Stimulated activated naive CD8-positive, alpha-beta T cell treated with anti-CD3 and anti-CD28 coated beads, Interleukin-15, amount 100 ng/mL, for 72 hours (primary cell): ENCODE results near the gene SART3.
"Not testable (repeated sequence)": the region's sequence is repeated elsewhere in the genome, so short reads cannot be mapped to it uniquely, and the experiment has no call there.

ENCODE experiments used
- ATAC-seq: fragments of 150-1000 bp; cut with Tn5 transposase; 2 replicates; pipeline ENCODE4 v1.10.0; 2021; ENCODE audit warnings: mild to moderate bottlenecking, moderate library complexity
- DNase-seq, 2 donors: peaks; one replicate each; pipeline ENCODE4 v3.0.0; 2021 to 2022
- H3K27ac Mint-ChIP-seq, 2 donors: one replicate each; pipeline ENCODE4 v1.8.0; 2022; ENCODE audit warnings: mild to moderate bottlenecking in 2 of 2, mixed read lengths in 2 of 2, moderate library complexity in 2 of 2
- H3K27me3 Mint-ChIP-seq: one replicate; pipeline ENCODE4 v1.8.0; 2022; ENCODE audit warnings: mixed read lengths
- H3K4me1 Mint-ChIP-seq: one replicate; pipeline ENCODE4 v1.8.0; 2022; ENCODE audit warnings: mild to moderate bottlenecking, mixed read lengths
- H3K4me3 Mint-ChIP-seq, 2 donors: one replicate each; pipeline ENCODE4 v1.8.0; 2022; ENCODE audit warnings: mild to moderate bottlenecking in 2 of 2, mixed read lengths in 2 of 2, moderate library complexity in 1 of 2
- H3K9me3 Mint-ChIP-seq, 2 donors: one replicate each; pipeline ENCODE4 v1.8.0; 2022; ENCODE audit warnings: mixed read lengths in 2 of 2

SART3 gene

GRCh38 chr12:108575199-108575912, 14.4 kb upstream of the SART3 start:
- H3K4me1 Mint-ChIP-seq: peaks cover 72% of the 10 kb centered on the region
- H3K9me3 Mint-ChIP-seq: peaks cover 0 to 14% of the 10 kb centered on the region in 2 donors
- DNase-seq (no peak), ATAC-seq (no peak)
- no peak overlapping the region for H3K27ac Mint-ChIP-seq
- no peaks in the 10 kb centered on the region for H3K27me3 Mint-ChIP-seq
- H3K4me3 Mint-ChIP-seq: peak overlapping the region in 1 of 2 donors; percentile 29

GRCh38 chr12:108574276-108574675, 13.3 kb upstream of the SART3 start:
- not testable (repeated sequence) for H3K4me3 Mint-ChIP-seq, DNase-seq, H3K27me3 Mint-ChIP-seq, ATAC-seq
- Mint-ChIP-seq H3K27ac (peak overlapping the region in 1 of 2 donors; percentile 41), H3K4me1 (peaks cover 83% of the 10 kb centered on the region), H3K9me3 (peaks cover 0 to 13% of the 10 kb centered on the region in 2 donors)

GRCh38 chr12:108573317-108573716, 12.3 kb upstream of the SART3 start:
- H3K4me3 Mint-ChIP-seq: no peak overlapping the region
- DNase-seq (peak in 1 of 2 donors; percentile 55), ATAC-seq (peak; percentile 77)
- no peak overlapping the region for H3K27ac Mint-ChIP-seq
- H3K9me3 Mint-ChIP-seq: peaks cover 0 to 4% of the 10 kb centered on the region in 2 donors
- H3K27me3 Mint-ChIP-seq: no peaks in the 10 kb centered on the region
- H3K4me1 Mint-ChIP-seq: peaks cover 92% of the 10 kb centered on the region

- Mint-ChIP-seq H3K4me3 (no peak overlapping the region), H3K27ac (no peak overlapping the region), H3K27me3 (no peaks in the 10 kb centered on the region), H3K9me3 (no peaks in the 10 kb centered on the region), H3K4me1 (peaks cover 98% of the 10 kb centered on the region)
- ATAC-seq (no peak), DNase-seq (peak in 1 of 2 donors; percentile 8)
Observed at GRCh38 chr12:108572166-108572790, 11.3 kb upstream of the SART3 start.

- Mint-ChIP-seq H3K4me1 (peaks cover 98% of the 10 kb centered on the region), H3K27me3 (no peaks in the 10 kb centered on the region), H3K9me3 (no peaks in the 10 kb centered on the region), H3K4me3 (no peak overlapping the region), H3K27ac (no peak overlapping the region)
- no peak for DNase-seq
- no peak for ATAC-seq
Observed at GRCh38 chr12:108571609-108572165, 10.7 kb upstream of the SART3 start.

GRCh38 chr12:108570743-108571608, 10.0 kb upstream of the SART3 start:
- H3K4me1 Mint-ChIP-seq: peaks cover 98% of the 10 kb centered on the region
- no peak for ATAC-seq
- DNase-seq: no peak
- no peak overlapping the region for H3K27ac Mint-ChIP-seq
- no peak overlapping the region for H3K4me3 Mint-ChIP-seq
- no peaks in the 10 kb centered on the region for H3K27me3 Mint-ChIP-seq
- H3K9me3 Mint-ChIP-seq: no peaks in the 10 kb centered on the region

- Mint-ChIP-seq H3K9me3 (no peaks in the 10 kb centered on the region), H3K4me3 (peak overlapping the region; percentile 79 to 91), H3K4me1 (peaks cover 81% of the 10 kb centered on the region), H3K27ac (peak overlapping the region; percentile 86 to 92), H3K27me3 (no peaks in the 10 kb centered on the region)
- ATAC-seq: peak; percentile 97
- DNase-seq: peak; percentile 72 to 86
Observed at GRCh38 chr12:108568338-108569154, 7.6 kb upstream of the SART3 start.

GRCh38 chr12:108567406-108568337, 6.7 kb upstream of the SART3 start:
- Mint-ChIP-seq H3K4me3 (peak overlapping the region; percentile 79 to 91), H3K27me3 (no peaks in the 10 kb centered on the region), H3K9me3 (no peaks in the 10 kb centered on the region), H3K27ac (no peak overlapping the region), H3K4me1 (peaks cover 72% of the 10 kb centered on the region)
- ATAC-seq: no peak
- DNase-seq: no peak

- Mint-ChIP-seq H3K9me3 (no peaks in the 10 kb centered on the region), H3K27me3 (no peaks in the 10 kb centered on the region), H3K4me3 (no peak overlapping the region), H3K4me1 (peaks cover 60% of the 10 kb centered on the region), H3K27ac (peak overlapping the region in 1 of 2 donors; percentile 80)
- DNase-seq (no peak), ATAC-seq (no peak)
Observed at GRCh38 chr12:108566452-108566851, 5.5 kb upstream of the SART3 start.

- peak; percentile 31 to 78 for DNase-seq
- Mint-ChIP-seq H3K4me1 (peaks cover 57% of the 10 kb centered on the region), H3K4me3 (peak overlapping the region in 1 of 2 donors; percentile 23), H3K27me3 (no peaks in the 10 kb centered on the region), H3K27ac (peak overlapping the region in 1 of 2 donors; percentile 80), H3K9me3 (no peaks in the 10 kb centered on the region)
- peak; percentile 22 for ATAC-seq
Observed at GRCh38 chr12:108565976-108566375, 5.0 kb upstream of the SART3 start.

GRCh38 chr12:108565146-108565545, 4.2 kb upstream of the SART3 start:
- Mint-ChIP-seq H3K27ac (no peak overlapping the region), H3K9me3 (no peaks in the 10 kb centered on the region), H3K27me3 (no peaks in the 10 kb centered on the region), H3K4me1 (peaks cover 50% of the 10 kb centered on the region), H3K4me3 (no peak overlapping the region)
- DNase-seq (no peak), ATAC-seq (no peak)

- peaks cover 50% of the 10 kb centered on the region for H3K4me1 Mint-ChIP-seq
Observed at GRCh38 chr12:108564724-108565123, 3.8 kb upstream of the SART3 start.

GRCh38 chr12:108563804-108564151, 2.8 kb upstream of the SART3 start:
- Mint-ChIP-seq H3K27me3 (no peaks in the 10 kb centered on the region), H3K4me1 (peaks cover 48% of the 10 kb centered on the region), H3K9me3 (no peaks in the 10 kb centered on the region), H3K4me3 (peak overlapping the region; percentile 99 to 100), H3K27ac (peak overlapping the region; percentile 96 to 97)
- DNase-seq (no peak), ATAC-seq (no peak)

More at GRCh38 chr12:108564724-108565123, 3.8 kb upstream of the SART3 start:
- Mint-ChIP-seq H3K4me3 (peak overlapping the region in 1 of 2 donors; percentile 16), H3K9me3 (no peaks in the 10 kb centered on the region), H3K27me3 (no peaks in the 10 kb centered on the region), H3K27ac (peak overlapping the region in 1 of 2 donors; percentile 59)
- ATAC-seq (no peak), DNase-seq (no peak)
